HUES6 (cell line): ENCODE results near the gene LYZL6.

Experiments
- H3K27ac ChIP-seq: 2 replicates; pipeline ENCODE4 v1.7.0; 2013; ENCODE audit warnings: low read depth, mild to moderate bottlenecking, low read length, inconsistent platforms
- H3K27me3 ChIP-seq: 2 replicates; pipeline ENCODE4 v1.6.1; 2013; ENCODE audit warnings: low read length; ENCODE audit not compliant: control insufficient read depth, insufficient read depth
- H3K36me3 ChIP-seq: 2 replicates; pipeline ENCODE4 v1.6.1; 2013; ENCODE audit warnings: low read length; ENCODE audit not compliant: control insufficient read depth, insufficient read depth
- H3K4me1 ChIP-seq: 2 replicates; pipeline ENCODE4 v1.6.1; 2013; ENCODE audit warnings: low read length; ENCODE audit not compliant: control insufficient read depth, insufficient read depth
- H3K4me3 ChIP-seq: 2 replicates; pipeline ENCODE4 v1.5.1; 2013; ENCODE audit warnings: low read depth, low read length
- H3K9ac ChIP-seq: one replicate; pipeline ENCODE4 v1.6.1; 2013; ENCODE audit warnings: mild to moderate bottlenecking, low read length
- H3K9me3 ChIP-seq: 2 replicates; pipeline ENCODE4 v1.6.1; 2013; ENCODE audit warnings: low read depth, low read length; ENCODE audit not compliant: control insufficient read depth, insufficient read depth

Gene LYZL6

GRCh38 chr17:35923609-35924114 is 19.9 kb downstream of the LYZL6 start:
- H3K4me3 ChIP-seq = no peak overlapping the region

GRCh38 chr17:35920229-35920628 is 23.3 kb downstream of the LYZL6 start:
- Histone ChIP-seq H3K27ac (no peak overlapping the region), H3K9ac (no peak overlapping the region), H3K4me1 (no peaks in the 10 kb centered on the region), H3K27me3 (no peaks in the 10 kb centered on the region), H3K4me3 (no peak overlapping the region), H3K36me3 (peaks cover 9% of the 10 kb centered on the region), H3K9me3 (peaks cover 7% of the 10 kb centered on the region; the same call in 1 of the 2 replicates)

More at GRCh38 chr17:35923609-35924114, 19.9 kb downstream of the LYZL6 start:
- Histone ChIP-seq H3K9ac (no peak overlapping the region), H3K9me3 (no peaks in the 10 kb centered on the region), H3K27me3 (no peaks in the 10 kb centered on the region), H3K4me1 (no peaks in the 10 kb centered on the region), H3K36me3 (peaks cover 9% of the 10 kb centered on the region), H3K27ac (no peak overlapping the region)

GRCh38 chr17:35918665-35919064 is 24.8 kb downstream of the LYZL6 start:
- no peaks in the 10 kb centered on the region for H3K27me3 ChIP-seq
- peaks cover 15% of the 10 kb centered on the region; the same call in 1 of the 2 replicates for H3K9me3 ChIP-seq
- H3K9ac ChIP-seq = no peak overlapping the region
- no peaks in the 10 kb centered on the region for H3K4me1 ChIP-seq
- peaks cover 5% of the 10 kb centered on the region; the same call in 1 of the 2 replicates for H3K36me3 ChIP-seq
- H3K27ac ChIP-seq = no peak overlapping the region
- H3K4me3 ChIP-seq = no peak overlapping the region

GRCh38 chr17:35917519-35918213 is 25.8 kb downstream of the LYZL6 start:
- H3K4me1 ChIP-seq = no peaks in the 10 kb centered on the region
- no peak overlapping the region for H3K27ac ChIP-seq
- no peaks in the 10 kb centered on the region for H3K27me3 ChIP-seq
- no peak overlapping the region for H3K4me3 ChIP-seq
- no peak overlapping the region for H3K9ac ChIP-seq
- H3K9me3 ChIP-seq = peaks cover 19% of the 10 kb centered on the region; the same call in 1 of the 2 replicates
- peaks cover 4% of the 10 kb centered on the region; the same call in 1 of the 2 replicates for H3K36me3 ChIP-seq

- Histone ChIP-seq H3K4me3 (no peak overlapping the region), H3K9ac (no peak overlapping the region), H3K27me3 (no peaks in the 10 kb centered on the region), H3K27ac (no peak overlapping the region), H3K9me3 (peaks cover 20% of the 10 kb centered on the region; the same call in 1 of the 2 replicates), H3K4me1 (no peaks in the 10 kb centered on the region), H3K36me3 (no peaks in the 10 kb centered on the region)
Measured at GRCh38 chr17:35915153-35915964, 28.2 kb downstream of the LYZL6 start.

GRCh38 chr17:35914354-35914753 is 29.2 kb downstream of the LYZL6 start:
- H3K4me1 ChIP-seq = no peaks in the 10 kb centered on the region
- no peaks in the 10 kb centered on the region for H3K27me3 ChIP-seq
- H3K27ac ChIP-seq = no peak overlapping the region

GRCh38 chr17:35913609-35914008 is 29.9 kb downstream of the LYZL6 start:
- Histone ChIP-seq H3K27ac (no peak overlapping the region), H3K9ac (no peak overlapping the region), H3K9me3 (peaks cover 26% of the 10 kb centered on the region; the same call in 1 of the 2 replicates), H3K27me3 (no peaks in the 10 kb centered on the region), H3K4me1 (no peaks in the 10 kb centered on the region), H3K36me3 (no peaks in the 10 kb centered on the region), H3K4me3 (no peak overlapping the region)

More at GRCh38 chr17:35914354-35914753, 29.2 kb downstream of the LYZL6 start:
- Histone ChIP-seq H3K9ac (no peak overlapping the region), H3K9me3 (peaks cover 26% of the 10 kb centered on the region; the same call in 1 of the 2 replicates), H3K4me3 (no peak overlapping the region), H3K36me3 (no peaks in the 10 kb centered on the region)

- Histone ChIP-seq H3K9me3 (peaks cover 26% of the 10 kb centered on the region; the same call in 1 of the 2 replicates), H3K4me1 (no peaks in the 10 kb centered on the region), H3K9ac (no peak overlapping the region), H3K27ac (no peak overlapping the region), H3K4me3 (no peak overlapping the region), H3K27me3 (no peaks in the 10 kb centered on the region), H3K36me3 (no peaks in the 10 kb centered on the region)
Measured at GRCh38 chr17:35912942-35913341, 30.6 kb downstream of the LYZL6 start.

GRCh38 chr17:35912339-35912912 is 31.1 kb downstream of the LYZL6 start:
- H3K4me3 ChIP-seq = no peak overlapping the region
- no peaks in the 10 kb centered on the region for H3K4me1 ChIP-seq
- no peak overlapping the region for H3K9ac ChIP-seq
- peaks cover 26% of the 10 kb centered on the region; the same call in 1 of the 2 replicates for H3K9me3 ChIP-seq
- H3K27ac ChIP-seq = no peak overlapping the region
- H3K27me3 ChIP-seq = no peaks in the 10 kb centered on the region
- no peaks in the 10 kb centered on the region for H3K36me3 ChIP-seq

GRCh38 chr17:35909408-35909807 is 34.1 kb downstream of the LYZL6 start:
- no peaks in the 10 kb centered on the region for H3K4me1 ChIP-seq
- H3K27ac ChIP-seq = no peak overlapping the region
- H3K36me3 ChIP-seq = no peaks in the 10 kb centered on the region
- no peaks in the 10 kb centered on the region for H3K27me3 ChIP-seq
- peaks cover 15% of the 10 kb centered on the region; the same call in 1 of the 2 replicates for H3K9me3 ChIP-seq
- no peak overlapping the region for H3K4me3 ChIP-seq
- no peak overlapping the region for H3K9ac ChIP-seq
